HG02588 (cell line): ENCODE measurements around the gene PYCR2.
"Not testable (repeated sequence)": the region's sequence is repeated elsewhere in the genome, so short reads cannot be mapped to it uniquely, and the experiment has no call there.

Experiments
- ATAC-seq: cut with Tn5 transposase; IDR thresholded peaks from one replicate; pipeline ENCODE4 v1.9.1; 2021; ENCODE audit warnings: mild to moderate bottlenecking, moderate library complexity; ENCODE audit not compliant: unreplicated experiment

PYCR2 gene

GRCh38 chr1:225892307-225892706 is 31.7 kb downstream of the PYCR2 start:
- no peak for ATAC-seq

DNA sequence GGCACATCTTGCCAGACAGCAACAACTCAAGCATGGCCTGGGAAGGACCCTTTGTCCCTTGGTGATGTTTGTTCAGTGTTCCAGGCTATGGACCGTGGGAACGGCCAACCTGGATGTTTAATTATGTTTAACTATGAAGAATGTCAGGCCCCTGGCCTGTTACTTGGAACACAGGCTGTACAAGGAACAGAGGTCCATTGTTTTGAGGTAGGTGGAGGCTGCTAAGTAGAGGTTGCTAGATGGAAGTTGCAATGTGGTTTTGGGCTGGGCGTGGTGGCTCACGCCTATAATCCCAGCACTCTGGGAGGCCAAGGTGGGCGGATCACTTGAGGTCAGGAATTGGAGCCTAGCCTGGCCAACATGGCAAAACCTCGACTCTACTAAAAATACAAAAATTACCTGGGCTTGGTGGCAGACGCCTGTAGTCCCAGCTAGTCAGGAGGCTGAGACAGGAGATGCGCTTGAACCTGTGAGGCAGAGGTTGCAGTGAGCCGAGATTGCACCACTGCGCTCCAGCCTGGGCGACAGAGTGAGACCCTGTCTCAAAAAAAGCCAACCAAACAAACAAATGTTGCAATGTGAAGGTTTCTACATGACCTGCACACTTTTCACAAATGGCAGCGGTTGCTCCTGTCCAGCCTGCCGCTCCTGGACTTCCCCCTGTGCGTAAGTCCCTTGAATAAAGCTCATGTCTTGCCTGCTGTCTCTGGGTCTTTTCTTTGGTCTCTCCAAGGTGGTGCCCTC is 32.6 kb downstream of the PYCR2 start:
- ATAC-seq = no peak

GRCh38 chr1:225890346-225891228 is 33.5 kb downstream of the PYCR2 start:
- no peak for ATAC-seq

GRCh38 chr1:225889743-225890142 is 34.3 kb downstream of the PYCR2 start:
- no peak for ATAC-seq

DNA sequence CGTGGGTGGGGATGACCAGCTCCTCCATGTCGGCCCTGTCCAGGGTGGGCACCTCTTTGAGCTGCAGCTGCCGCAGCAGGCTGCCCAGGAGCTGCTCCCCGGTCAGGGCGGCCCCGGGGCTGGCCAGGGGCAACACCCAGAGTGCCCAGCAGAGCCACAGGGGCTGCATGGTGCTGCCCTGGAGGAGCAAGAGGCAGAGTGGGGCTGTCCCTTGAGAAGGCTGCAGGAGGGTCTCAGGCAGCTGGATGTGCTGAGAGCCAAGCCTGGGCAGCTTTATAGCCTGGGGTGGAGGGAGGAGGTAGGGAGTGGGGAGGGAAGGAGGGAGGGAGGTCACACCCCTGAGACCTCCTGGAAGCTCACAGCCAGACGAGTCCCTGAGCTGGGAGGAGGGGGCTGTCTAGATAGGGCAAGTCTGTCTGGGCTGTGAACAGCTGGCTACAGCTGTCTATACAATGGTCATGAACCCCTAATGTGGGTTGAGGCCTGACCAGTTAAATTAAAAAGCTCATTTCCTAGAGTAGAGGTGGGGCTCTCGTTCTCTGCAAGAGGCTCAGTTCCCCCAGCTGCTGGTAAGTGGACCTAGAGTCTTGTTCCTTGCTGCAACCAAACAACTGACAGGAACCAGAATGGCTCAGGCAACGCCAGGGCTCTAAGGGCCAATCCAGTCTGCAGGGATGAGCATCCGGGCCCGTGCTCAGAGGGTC is 35.0 kb downstream of the PYCR2 start, which contains the start of gene LEFTY1:
LEFTY1 (minus strand) TSS at position 249 of the 704 bp plus-strand sequence; CDS start at position 169, 80 bp downstream.
- no peak for ATAC-seq

DNA sequence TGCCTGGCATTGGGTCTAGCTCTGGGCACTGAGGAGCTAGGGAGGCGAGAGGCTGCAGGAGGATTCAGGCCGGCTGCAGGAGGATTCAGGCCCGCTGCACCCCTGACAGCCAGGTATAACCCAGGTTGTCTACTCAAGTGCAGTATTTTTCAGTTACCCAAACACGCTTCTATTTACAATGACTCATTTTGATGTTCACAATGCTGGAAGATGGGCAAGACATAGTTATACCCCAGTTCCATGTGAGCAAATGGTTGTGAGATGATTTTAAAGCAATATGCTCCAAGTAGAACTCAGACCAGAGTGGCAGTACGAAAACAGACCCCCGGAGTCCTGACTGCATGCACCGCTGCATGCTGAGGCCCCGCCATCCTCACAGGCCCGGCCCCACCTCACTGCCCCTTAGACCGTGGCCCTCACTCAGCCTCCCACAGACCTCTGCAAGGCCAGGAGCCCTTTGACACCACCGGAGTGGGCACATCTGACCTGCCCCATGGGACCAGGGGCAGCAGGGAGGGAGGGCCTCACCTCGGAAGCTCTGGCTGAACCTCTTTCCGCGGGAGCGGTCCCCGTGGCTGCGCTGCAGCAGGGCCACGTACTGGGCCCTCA is 35.7 kb downstream of the PYCR2 start:
- ATAC-seq = no peak

GRCh38 chr1:225887554-225888288 is 36.3 kb downstream of the PYCR2 start:
- not testable (repeated sequence) for ATAC-seq

DNA sequence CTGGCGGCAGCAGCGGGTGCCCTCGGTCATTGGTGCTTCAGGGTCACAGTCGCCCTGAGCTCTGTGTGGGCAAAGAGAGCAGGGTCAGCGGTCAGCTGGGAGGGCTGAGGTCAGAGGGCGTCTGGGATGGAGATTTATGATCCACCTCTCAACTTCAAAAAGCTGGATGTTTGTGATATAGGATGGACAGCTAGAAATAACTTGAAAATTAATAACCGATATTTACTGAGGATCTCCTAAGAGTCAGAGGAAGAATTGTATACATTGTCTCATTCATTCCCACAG is 37.1 kb downstream of the PYCR2 start:
- no peak for ATAC-seq

DNA sequence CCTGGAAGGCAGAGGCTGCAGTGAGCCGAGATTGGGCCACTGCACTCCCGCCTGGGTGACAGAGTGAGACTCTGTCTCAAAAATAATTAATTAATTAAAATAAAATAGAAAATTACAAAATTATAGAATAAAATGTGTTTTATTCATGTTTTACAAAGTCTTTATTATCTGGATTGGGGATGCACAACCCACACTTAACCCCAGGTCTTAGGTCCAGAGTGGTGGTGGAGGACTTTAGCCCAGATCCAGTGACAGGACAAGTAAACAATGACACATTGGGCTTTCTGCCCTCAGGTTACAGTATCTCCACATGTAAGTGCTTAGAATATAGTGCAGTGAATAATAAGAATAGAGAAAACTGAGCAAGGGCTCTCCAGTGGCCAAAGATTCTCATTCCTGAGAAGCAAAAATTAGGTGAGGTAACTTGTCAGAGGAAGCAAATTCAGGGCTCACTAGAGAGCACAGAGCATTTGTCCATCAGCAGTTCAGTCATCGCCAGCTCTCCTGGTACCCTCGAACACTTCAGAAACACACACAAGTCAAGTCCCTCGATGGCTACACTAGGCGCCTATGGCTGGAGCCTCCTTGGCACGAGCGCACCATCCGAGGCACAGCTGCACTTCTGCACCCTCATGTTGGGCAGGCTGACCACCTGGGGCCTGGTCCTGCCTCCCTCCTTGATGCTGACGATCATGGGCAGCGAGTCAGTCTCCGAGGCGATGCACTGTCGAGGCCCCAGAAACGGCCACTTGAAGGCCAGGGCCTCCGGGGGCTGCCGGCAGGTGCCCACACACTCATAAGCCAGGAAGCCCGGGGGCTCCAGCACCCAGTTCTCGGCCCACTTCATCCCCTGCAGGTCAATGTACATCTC is 37.7 kb downstream of the PYCR2 start:
- no peak for ATAC-seq

GRCh38 chr1:225885336-225885735 is 38.7 kb downstream of the PYCR2 start:
- ATAC-seq = no peak

GRCh38 chr1:225883616-225884265 is 40.3 kb downstream of the PYCR2 start:
- ATAC-seq = no peak

- peak; percentile 29 for ATAC-seq
Observed at GRCh38 chr1:225882694-225883615, 41.1 kb downstream of the PYCR2 start.

- peak; percentile 77 for ATAC-seq
Observed at GRCh38 chr1:225881959-225882693, 41.9 kb downstream of the PYCR2 start, which contains the start of gene TMEM63A. Gene TMEM63A, minus strand, starts transcription at chr1:225882380. Its CDS starts 4,800 bp downstream, at chr1:225877580.

DNA sequence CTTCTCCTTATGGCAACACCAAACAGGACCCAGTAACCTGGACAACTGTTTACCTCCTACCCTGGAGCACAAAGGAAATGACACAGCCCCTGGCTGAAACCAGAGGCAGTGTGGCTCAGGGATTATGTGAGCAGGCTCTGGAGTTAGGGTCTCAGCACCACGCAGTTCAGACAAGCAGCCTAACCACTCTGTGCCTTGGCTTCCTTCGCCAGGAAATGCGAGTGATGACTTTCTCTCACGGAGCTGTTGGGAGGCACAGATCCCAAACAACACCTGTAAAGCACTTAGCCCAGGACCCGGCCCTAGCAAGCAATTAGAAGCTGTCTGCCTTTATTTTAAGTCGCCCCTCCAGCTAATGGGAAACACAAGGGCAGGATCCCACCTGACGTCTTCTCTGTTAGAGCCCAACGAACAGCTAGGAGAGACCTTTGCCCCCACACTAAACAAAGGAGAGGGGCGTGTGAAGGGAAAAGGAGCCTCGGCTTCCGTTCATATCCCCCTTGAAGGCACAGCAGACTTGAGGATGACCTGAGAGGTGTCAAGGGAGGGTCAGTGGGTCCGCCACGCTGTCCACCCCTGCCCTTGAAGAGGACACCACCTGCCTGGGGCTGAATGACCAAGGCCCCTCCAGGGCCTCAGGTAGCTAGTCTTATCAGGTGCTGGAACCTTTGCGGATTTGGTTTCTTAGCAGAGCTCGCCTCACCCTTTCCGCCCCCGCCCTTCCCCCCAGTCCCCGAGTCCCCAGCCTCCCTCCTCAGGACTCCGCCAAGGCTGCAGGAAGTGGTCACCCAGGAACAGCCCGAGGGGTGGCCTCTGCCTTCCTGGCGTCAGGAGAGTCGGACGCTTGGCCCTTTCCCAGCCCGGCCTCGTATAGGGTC is 42.7 kb downstream of the PYCR2 start:
- ATAC-seq = peak; percentile 14

GRCh38 chr1:225880636-225881035 is 43.4 kb downstream of the PYCR2 start:
- ATAC-seq = no peak

- ATAC-seq = no peak
Observed at GRCh38 chr1:225880222-225880588, 43.8 kb downstream of the PYCR2 start.
